ENCODE results near the gene PGBD2. TPM values are rescaled to one million over a fixed set of nuclear protein-coding genes. Genes with fewer than 3 reads are reported as not detected.

Gene PGBD2
- total and polyA plus RNA-seq, 2 of the 13 experiments (the other 11 are each of a cell fraction or from before 2014, with no cell fraction given), result 6.0 to 7.4 TPM

- TF ChIP-seq MIXL1 (CRISPR knock-in tag; IDR thresholded peaks at IDR 0.05) (no peak; the same call in 1 of the 2 replicates), ZNF777 (CRISPR knock-in tag; IDR thresholded peaks at IDR 0.05) (no peak), STAT5B (CRISPR knock-in tag; IDR thresholded peaks at IDR 0.05) (no peak), ZNF580 (CRISPR knock-in tag; IDR thresholded peaks at IDR 0.05; ENCODE audit: borderline replicate concordance, low read depth) (0 out of 2 replicates have a peak, but pooled peaks have one; percentile 8), MXD3 (CRISPR knock-in tag; IDR thresholded peaks at IDR 0.05) (no peak), ZNF547 (CRISPR knock-in tag; IDR thresholded peaks at IDR 0.05) (no peak; the same call in 1 of the 2 replicates), DZIP1 (CRISPR knock-in tag; IDR thresholded peaks at IDR 0.05) (0 out of 2 replicates have a peak, but pooled peaks have one; percentile 55), GPBP1L1 (CRISPR knock-in tag; IDR thresholded peaks at IDR 0.05) (no peak), TOE1 (CRISPR knock-in tag; IDR thresholded peaks at IDR 0.05) (no peak), ONECUT2 (CRISPR knock-in tag; IDR thresholded peaks at IDR 0.05) (0 out of 2 replicates have a peak, but pooled peaks have one; percentile 4), PBX2 (CRISPR knock-in tag; IDR thresholded peaks at IDR 0.05) (no peak), ZNF30 (CRISPR knock-in tag; IDR thresholded peaks at IDR 0.05) (peak; percentile 68; the same call in 1 of the 2 replicates), TFDP2 (CRISPR knock-in tag; IDR thresholded peaks at IDR 0.05) (peak; percentile 77), CTCF (CRISPR knock-in tag; IDR thresholded peaks at IDR 0.05) (no peak), ZNF496 (CRISPR knock-in tag; IDR thresholded peaks at IDR 0.05; ENCODE audit: insufficient replicate concordance) (no peak), ZNF530 (CRISPR knock-in tag; IDR thresholded peaks at IDR 0.05; ENCODE audit: low read depth) (no peak), BHLHE40 (IDR thresholded peaks at IDR 0.05; ENCODE audit: low read length) (no peak)
Observed at GRCh38 chr1:248858891-248859889, 46.8 kb upstream of the PGBD2 start, which contains the start of gene ZNF692 (continued).

All from HepG2 (cell line).